SIG-M5 treated with dmso at 0.1 percent for 504 hours (cell line): Measurements from ENCODE around the gene ZNF516.
"Not testable (repeated sequence)": the region's sequence is repeated elsewhere in the genome, so short reads cannot be mapped to it uniquely, and the experiment has no call there.

Source experiments
- DNase-seq: peaks from one replicate; lab custom pipeline; 2025; ENCODE audit not compliant: unreplicated experiment; lab: John Stamatoyannopoulos, UW

ZNF516 gene

GRCh38 chr18:76473521-76473920 lies 21.5 kb downstream of the ZNF516 start:
- not testable (repeated sequence) for DNase-seq

GRCh38 chr18:76472829-76473228 lies 22.2 kb downstream of the ZNF516 start:
- no peak for DNase-seq

GRCh38 chr18:76471593-76471992 lies 23.4 kb downstream of the ZNF516 start:
- DNase-seq, result no peak

- peak; percentile 43 for DNase-seq
These were observed 26.4 kb downstream of the ZNF516 start for GRCh38 chr18:76468345-76469304.

GRCh38 chr18:76467371-76468190 lies 27.5 kb downstream of the ZNF516 start:
- peak; percentile 93 for DNase-seq

GRCh38 chr18:76466410-76466991 lies 28.5 kb downstream of the ZNF516 start:
- DNase-seq, result no peak

GRCh38 chr18:76465630-76466409 lies 29.2 kb downstream of the ZNF516 start:
- no peak for DNase-seq

- DNase-seq, result no peak
These were observed 30.5 kb downstream of the ZNF516 start for GRCh38 chr18:76464281-76465259.

GRCh38 chr18:76463872-76464271 lies 31.2 kb downstream of the ZNF516 start:
- no peak for DNase-seq

GRCh38 chr18:76463358-76463757 lies 31.7 kb downstream of the ZNF516 start:
- no peak for DNase-seq

- no peak for DNase-seq
These were observed 32.7 kb downstream of the ZNF516 start for GRCh38 chr18:76462326-76462694.

- DNase-seq, result no peak
These were observed 33.2 kb downstream of the ZNF516 start for GRCh38 chr18:76461692-76462325.

- DNase-seq, result no peak
These were observed 33.9 kb downstream of the ZNF516 start for GRCh38 chr18:76461148-76461547.

- no peak for DNase-seq
These were observed 34.6 kb downstream of the ZNF516 start for GRCh38 chr18:76460482-76460881.

GRCh38 chr18:76459687-76460350 lies 35.2 kb downstream of the ZNF516 start:
- DNase-seq, result no peak

GRCh38 chr18:76459312-76459686 lies 35.7 kb downstream of the ZNF516 start:
- DNase-seq, result no peak

- DNase-seq, result no peak
These were observed 36.3 kb downstream of the ZNF516 start for GRCh38 chr18:76458522-76459311.

GRCh38 chr18:76457957-76458356 lies 37.1 kb downstream of the ZNF516 start:
- no peak for DNase-seq
